GM19438 (cell line): ENCODE data around the gene FGFBP1.
"Not testable (repeated sequence)": the region's sequence is repeated elsewhere in the genome, so short reads cannot be mapped to it uniquely, and the experiment has no call there.

Experiments
- ATAC-seq: cut with Tn5 transposase; IDR thresholded peaks from one replicate; pipeline ENCODE4 v1.9.1; 2021; ENCODE audit warnings: low read depth; ENCODE audit not compliant: unreplicated experiment

The FGFBP1 gene

DNA sequence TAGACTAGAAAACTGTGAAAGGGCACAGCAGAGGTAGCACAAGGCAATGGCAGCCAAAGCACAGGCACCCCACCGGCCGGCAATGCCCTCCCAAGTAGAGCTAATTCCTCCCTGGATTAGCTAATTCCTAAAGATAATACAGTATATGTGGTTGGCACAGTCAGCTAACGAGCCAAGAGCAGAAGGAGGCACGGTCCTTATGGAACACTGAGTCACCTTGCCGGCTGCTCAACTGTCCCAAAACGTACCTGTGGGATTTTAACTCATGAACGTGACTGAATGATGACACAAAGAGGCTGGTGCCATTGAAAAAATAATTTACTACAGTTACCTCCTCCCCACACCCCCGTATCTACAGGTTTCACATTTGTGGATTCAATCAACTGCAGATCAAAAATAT lies 9.1 kb upstream of the FGFBP1 start:
- no peak for ATAC-seq

DNA sequence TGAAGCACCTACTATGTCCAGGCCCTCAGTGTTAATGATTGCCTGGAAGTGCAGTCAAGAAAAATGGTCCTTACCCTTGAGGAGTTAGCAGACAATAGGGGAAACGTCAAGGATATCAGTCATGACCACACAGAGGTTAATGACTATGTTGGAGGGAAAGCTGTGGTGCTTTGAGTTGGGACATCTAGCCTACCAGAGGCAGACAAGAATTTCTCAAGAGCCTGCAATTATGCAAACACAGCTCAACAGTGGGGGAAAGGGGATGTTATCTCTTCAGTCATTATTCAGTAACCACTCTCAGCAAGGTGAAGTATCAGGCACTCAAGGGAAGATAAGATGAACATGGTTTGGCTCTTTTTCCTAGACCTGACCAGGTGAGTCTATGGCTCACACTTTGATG lies 7.0 kb upstream of the FGFBP1 start:
- no peak for ATAC-seq

GRCh38 chr4:15944895-15945294 lies 6.4 kb upstream of the FGFBP1 start:
- no peak for ATAC-seq

- no peak for ATAC-seq
Measured at GRCh38 chr4:15942283-15942682, 3.7 kb upstream of the FGFBP1 start.

DNA sequence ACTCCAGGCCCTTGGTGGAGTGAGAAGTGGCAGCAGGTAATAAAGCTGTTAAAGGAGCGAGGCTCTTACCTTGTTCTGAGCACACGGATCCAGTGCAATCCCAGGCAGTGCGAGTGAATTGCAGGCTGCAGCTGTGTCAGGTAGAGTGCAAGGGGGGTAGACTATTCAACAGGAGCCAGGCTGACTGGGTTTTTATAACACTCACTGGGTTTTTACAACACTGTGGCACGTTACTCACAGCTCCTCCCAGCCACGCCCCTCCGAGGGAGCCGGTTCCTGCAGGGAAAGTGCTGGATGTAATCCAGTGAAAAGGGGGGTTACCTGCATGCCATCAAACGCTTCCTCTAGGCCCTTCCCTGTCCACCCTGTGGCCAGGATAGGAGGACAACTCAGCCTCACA lies 358 bp downstream of the FGFBP1 start:
- no peak for ATAC-seq

- no peak for ATAC-seq
Measured at GRCh38 chr4:15936495-15936894, 2.0 kb downstream of the FGFBP1 start.

- ATAC-seq = no peak
Measured at GRCh38 chr4:15935504-15936402, 2.8 kb downstream of the FGFBP1 start.

- no peak for ATAC-seq
Measured at GRCh38 chr4:15934259-15934658, 4.3 kb downstream of the FGFBP1 start.

DNA sequence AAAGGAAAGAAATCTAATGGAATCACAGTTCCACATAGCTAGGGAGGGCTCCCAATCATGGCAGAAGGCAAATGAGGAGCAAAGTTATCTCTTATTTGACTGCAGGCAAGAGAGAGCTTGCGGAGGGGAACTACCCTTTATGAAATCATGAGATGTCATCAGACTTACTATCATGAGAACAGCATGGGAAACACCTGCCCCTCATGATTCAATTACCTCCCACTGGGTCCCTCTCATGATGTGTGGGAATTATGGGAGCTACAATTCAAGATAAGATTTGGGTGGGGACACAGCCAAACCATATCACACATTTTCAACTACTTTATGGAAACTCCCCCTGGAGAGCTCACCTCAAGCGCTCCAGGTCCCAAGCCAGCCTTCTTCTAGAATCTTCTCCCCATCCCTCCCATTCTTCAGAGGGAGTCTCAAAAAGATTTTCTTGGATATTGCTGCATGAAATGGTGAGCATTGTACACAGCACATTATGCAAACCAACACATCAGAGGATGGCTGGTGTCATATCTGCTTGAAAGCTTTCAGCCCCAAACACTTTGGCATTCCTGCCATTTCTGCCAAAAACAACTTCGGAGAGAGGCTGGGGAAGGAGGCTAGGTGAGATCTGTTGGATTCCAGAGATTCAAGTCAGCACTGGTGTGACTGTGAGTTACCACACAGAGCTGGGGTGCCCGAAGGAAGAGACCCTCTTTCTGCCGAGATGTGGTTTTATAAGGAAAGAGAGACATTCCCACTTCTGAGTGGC lies 6.9 kb downstream of the FGFBP1 start:
- ATAC-seq = no peak

- no peak for ATAC-seq
Measured at GRCh38 chr4:15930314-15930713, 8.2 kb downstream of the FGFBP1 start.

DNA sequence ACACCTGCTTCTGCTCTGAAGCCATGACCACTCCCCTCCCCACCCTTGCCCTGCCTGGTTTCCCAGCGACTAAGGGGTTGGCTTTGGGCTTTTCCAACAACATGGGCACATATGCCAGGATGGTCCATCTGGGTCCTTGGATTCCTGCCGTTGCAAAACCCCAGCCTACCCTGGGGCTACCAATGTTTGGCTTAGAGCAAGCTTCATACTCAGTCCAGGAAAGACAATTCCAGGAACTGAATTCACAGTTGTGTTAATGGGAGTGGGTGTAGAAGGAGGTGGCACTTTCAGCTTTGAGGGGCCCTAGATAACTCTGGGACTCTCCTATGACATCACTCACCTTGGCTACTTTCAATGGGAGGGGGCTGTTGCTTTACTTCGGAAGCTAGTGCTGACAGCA lies 9.0 kb downstream of the FGFBP1 start:
- no peak for ATAC-seq

GRCh38 chr4:15928883-15929282 lies 9.7 kb downstream of the FGFBP1 start:
- no peak for ATAC-seq

GRCh38 chr4:15926486-15926885 lies 12.1 kb downstream of the FGFBP1 start:
- ATAC-seq = no peak

- ATAC-seq = no peak
Measured at GRCh38 chr4:15925830-15926229, 12.7 kb downstream of the FGFBP1 start.

DNA sequence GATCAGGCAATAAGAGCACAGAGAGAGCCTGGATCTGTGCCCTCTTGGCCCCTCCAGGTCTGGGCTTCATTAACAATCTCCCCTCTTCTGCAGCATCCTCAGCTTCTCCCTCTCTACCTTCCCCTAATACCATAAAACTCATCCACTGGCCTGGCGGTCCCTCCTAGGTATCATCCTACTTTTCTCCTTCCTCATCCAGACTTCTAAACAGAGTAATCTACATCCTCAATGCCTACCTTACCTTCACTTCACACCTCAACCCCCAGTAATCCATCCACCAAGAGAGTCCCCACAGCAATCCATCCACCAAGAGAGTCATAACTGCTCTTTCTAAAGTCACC lies 17.0 kb downstream of the FGFBP1 start:
- ATAC-seq = no peak

DNA sequence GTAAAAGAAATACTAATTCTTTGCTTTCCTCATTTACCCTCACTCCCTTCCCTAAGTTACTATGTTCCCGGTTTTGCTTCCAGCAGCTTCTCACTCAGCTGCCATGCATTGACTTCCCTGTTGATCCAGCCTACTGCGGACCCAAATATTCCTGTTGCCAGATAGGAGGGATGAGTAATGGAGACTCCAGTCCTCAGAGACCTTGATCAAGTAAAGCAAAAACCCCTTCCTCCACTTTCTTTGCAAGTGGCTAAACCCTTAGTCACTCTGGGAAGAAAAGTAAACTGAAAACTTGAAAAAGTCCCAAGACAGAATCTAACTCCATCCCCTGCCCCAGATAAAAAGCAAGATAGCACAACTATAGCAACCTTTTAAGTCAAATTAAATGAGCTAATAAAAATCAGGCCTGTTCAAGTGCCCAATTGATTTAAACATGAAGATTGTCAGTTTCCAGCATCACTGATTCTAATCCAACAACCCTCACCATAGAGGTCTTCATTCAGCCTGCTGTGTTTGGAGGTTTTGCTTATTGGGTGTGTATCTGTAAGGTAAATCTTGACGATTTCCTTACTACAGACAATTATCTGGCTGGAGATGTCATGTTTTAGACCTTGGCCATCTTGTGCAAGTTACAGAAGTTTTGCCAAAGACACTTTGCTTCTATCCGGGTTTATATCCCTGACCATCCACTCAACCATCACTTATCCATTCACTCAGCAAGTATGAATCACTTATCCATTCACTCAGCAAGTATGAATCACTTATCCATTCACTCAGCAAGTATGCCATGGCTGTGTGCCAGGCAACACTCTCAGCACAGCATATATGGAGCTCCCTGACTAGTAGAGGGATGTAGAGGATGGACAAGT lies 17.6 kb downstream of the FGFBP1 start:
- ATAC-seq = no peak

- ATAC-seq = no peak
Measured at GRCh38 chr4:15918484-15919129, 19.9 kb downstream of the FGFBP1 start.

DNA sequence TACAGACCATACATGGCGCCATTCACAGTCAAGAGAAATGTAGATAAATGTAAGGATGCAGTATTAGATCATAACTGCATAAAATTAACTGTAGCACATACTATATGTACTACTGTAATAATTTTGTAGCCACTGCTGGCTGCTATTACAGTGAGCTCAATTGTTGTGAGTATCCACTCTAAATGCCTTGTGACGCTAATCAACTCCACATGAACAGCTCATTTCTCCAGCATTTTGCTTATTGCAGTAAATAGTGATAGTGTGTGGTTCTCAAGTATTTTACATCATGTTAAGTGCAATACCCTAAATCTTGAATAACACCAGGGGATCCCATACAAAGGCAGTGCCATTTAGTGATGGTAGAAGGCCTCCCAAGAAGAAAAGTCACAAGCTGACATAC lies 21.2 kb downstream of the FGFBP1 start:
- ATAC-seq = no peak

- not testable (repeated sequence) for ATAC-seq
Measured at GRCh38 chr4:15916358-15916757, 22.2 kb downstream of the FGFBP1 start.

- ATAC-seq = no peak
Measured at GRCh38 chr4:15914736-15915135, 23.8 kb downstream of the FGFBP1 start.

DNA sequence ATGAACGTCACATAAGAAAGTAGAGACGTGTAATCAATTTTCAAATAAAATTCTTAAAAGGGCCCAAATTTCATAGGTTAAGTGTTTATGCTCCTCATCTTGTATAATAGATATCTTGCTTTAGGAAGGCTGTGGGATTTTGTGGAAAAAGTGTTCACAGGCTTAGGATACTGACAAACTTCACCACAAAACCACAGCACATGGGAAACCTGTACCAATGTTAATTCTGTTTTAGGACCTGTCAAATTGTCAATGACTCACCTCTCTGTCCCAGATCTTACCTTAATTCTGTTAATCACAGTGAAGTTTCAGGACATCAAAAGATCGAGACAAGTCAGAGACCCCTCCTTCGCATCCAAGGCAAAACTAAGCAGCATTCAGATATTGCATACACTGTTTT lies 24.2 kb downstream of the FGFBP1 start:
- no peak for ATAC-seq
